ENCODE data around the gene JPH3. TPM values are rescaled to one million over a fixed set of nuclear protein-coding genes. Genes with fewer than 3 reads are reported as not detected.

Gene JPH3
- total RNA-seq, 2 experiments from 2014 or later, result 0.07 to 0.12 TPM

DNA sequence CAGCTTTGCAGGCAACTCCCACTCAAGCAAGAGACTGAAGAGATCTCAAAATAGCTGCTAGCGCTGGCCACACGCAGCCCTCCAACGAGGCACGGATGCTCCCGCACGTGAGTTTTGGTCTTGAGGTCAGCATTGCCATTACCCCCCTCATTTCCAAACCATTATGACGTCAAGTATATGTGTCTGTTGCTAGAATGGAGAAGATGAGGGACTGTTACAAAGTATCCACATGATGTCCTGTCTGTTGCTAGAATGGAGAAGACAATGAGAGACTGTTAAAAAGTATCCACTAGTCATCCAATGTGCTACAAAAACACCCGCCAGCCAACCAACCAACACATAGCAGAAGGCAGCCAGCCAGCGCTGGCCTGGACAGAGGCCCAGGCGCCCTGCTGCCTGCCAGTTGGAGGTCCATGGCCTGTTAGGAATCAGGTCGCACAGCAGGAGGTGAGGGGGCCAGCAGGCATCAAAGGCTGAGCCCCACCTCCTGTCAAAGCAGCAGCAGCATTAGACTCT is 138.7 kb downstream of the JPH3 start:
- DNase-seq, result no peak
- Mint-ChIP-seq H3K27me3 (no peaks in the 10 kb centered on the region), H3K9me3 (no peaks in the 10 kb centered on the region), H3K4me1 (ENCODE audit: low read depth) (peaks cover 2% of the 10 kb centered on the region), H3K36me3 (peaks cover 25% of the 10 kb centered on the region), H3K4me3 (no peak overlapping the region), H3K27ac (no peak overlapping the region)
- intact Hi-C loops (cut with micrococcal nuclease), result no loop called here
- POLR2A ChIA-PET, result no interaction called here
- CTCF ChIA-PET, result no interaction called here

DNA sequence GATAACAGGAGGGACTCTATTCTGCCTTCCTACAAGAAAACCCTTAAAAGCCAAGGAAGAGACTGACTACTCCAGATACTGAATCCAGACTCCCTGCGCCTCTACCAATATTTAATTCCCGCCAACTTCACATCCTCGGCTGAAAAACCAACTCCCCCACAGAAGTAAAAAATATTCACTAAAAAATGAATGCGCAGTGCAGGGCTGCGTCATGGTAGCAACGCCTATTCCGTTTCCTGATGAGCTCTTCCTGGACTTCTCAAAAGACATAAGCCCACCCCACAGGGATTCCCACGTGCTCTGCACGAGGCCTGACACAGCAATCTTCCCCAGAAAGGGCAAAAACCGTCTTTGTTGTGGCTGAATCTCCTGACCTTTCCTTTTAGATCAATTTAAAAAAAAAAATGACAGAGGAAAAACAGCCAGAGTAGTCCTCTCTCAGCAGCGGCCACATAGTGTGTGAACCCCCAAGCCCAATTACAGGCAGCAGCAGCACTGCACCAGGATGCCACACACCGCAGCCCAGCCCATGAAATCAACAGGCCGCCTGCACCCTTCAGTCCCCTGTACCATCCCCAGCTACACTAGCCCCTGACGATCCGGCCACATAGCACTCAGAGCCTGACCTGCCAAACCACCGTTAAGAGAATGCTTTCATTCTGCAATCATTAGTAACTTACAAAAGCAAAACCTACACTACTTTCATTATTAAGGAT is 139.6 kb downstream of the JPH3 start:
- Mint-ChIP-seq H3K27ac (no peak overlapping the region), H3K36me3 (peaks cover 29% of the 10 kb centered on the region), H3K27me3 (no peaks in the 10 kb centered on the region), H3K4me3 (no peak overlapping the region), H3K4me1 (ENCODE audit: low read depth) (peaks cover 2% of the 10 kb centered on the region), H3K9me3 (no peaks in the 10 kb centered on the region)
- intact Hi-C loops (cut with micrococcal nuclease), result no loop called here
- no peak for DNase-seq
- CTCF ChIA-PET, result no interaction called here
- POLR2A ChIA-PET, result no interaction called here

DNA sequence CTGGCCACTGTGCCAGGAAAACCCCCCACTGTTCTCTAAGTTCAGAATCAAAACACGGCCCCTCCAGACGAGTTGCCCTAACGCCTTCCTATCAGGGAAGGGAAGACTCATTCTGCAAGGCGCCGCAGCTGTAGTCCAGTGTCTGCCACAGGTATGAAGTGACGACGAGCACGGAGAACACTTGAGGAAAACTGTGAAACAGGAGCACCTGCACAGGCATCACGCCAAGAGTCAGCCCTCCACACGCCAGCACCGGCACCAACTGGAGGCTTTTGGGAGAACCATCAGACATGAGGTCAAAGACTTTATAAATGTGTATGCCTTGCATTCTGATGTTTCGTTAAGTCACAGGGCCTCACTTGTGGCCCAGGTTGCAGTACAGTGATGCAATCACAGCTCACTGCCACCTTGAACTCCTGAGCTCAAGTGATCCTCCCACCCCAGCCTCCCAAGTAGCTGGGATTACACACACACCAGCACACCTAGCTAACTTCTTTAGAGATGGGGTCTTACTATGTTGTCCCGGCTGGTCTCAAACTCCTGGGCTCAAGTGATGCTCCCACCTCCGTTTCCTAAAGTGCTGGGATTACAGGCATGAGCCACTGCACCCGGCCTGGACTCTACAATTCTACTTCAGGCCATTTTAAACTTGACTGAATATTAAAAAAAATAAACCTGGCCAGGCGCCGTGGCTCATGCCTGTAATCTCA is 140.6 kb downstream of the JPH3 start:
- no peak for DNase-seq
- intact Hi-C loops (cut with micrococcal nuclease), result no loop called here
- Mint-ChIP-seq H3K4me3 (no peak overlapping the region), H3K4me1 (ENCODE audit: low read depth) (peaks cover 2% of the 10 kb centered on the region), H3K9me3 (no peaks in the 10 kb centered on the region), H3K27ac (no peak overlapping the region), H3K36me3 (peaks cover 36% of the 10 kb centered on the region), H3K27me3 (no peaks in the 10 kb centered on the region)
- ChIA-PET POLR2A (no interaction called here), CTCF (no interaction called here)

- ChIA-PET CTCF (interaction anchor here (0.7 kb wide), 1 partner anchor 109 kb away, joined by 3 read pairs; no protein-coding TSS in a partner anchor), POLR2A (no interaction called here)
- Mint-ChIP-seq H3K36me3 (peaks cover 46% of the 10 kb centered on the region), H3K4me3 (no peak overlapping the region), H3K27me3 (no peaks in the 10 kb centered on the region), H3K27ac (no peak overlapping the region), H3K4me1 (ENCODE audit: low read depth) (peaks cover 2% of the 10 kb centered on the region), H3K9me3 (no peaks in the 10 kb centered on the region)
- no peak for DNase-seq
- intact Hi-C loops (cut with micrococcal nuclease), result no loop called here
Observed at GRCh38 chr16:87744750-87745514, 142.6 kb downstream of the JPH3 start.

GRCh38 chr16:87746178-87746577 is 143.9 kb downstream of the JPH3 start:
- no peak overlapping the region for H3K27ac Mint-ChIP-seq
- POLR2A ChIA-PET, result no interaction called here
- peaks cover 45% of the 10 kb centered on the region for H3K36me3 Mint-ChIP-seq
- intact Hi-C loops (cut with micrococcal nuclease), result no loop called here
- CTCF ChIA-PET, result no interaction called here
- no peak for DNase-seq
- H3K4me3 Mint-ChIP-seq, result no peak overlapping the region
- H3K27me3 Mint-ChIP-seq, result no peaks in the 10 kb centered on the region
- H3K9me3 Mint-ChIP-seq, result no peaks in the 10 kb centered on the region
- H3K4me1 Mint-ChIP-seq (ENCODE audit: low read depth), result no peaks in the 10 kb centered on the region

Other genes starting within 250 kb of the JPH3 start
- 10 to 100 TPM; 29.7 to 33.8 TPM for gene FBXO31, start 218.7 kb upstream of the JPH3 start, total RNA-seq
- gene MAP1LC3B, start 210.2 kb upstream of the JPH3 start, total RNA-seq, result 10 to 100 TPM; 69.3 to 72.5 TPM
- 10 to 100 TPM in 1 of 2 experiments, 1 to 10 TPM in 1; 8.7 to 10.6 TPM for gene ZCCHC14, start 109.5 kb upstream of the JPH3 start, total RNA-seq
- gene KLHDC4, start 163.5 kb downstream of the JPH3 start, total RNA-seq, result 10 to 100 TPM; 65.9 to 70.2 TPM